Measurements from ENCODE around the gene CNKSR3. TPM values are rescaled to one million over a fixed set of nuclear protein-coding genes. Genes with fewer than 3 reads are reported as not detected.

CNKSR3 gene
- total and polyA plus RNA-seq, 12 donors: 4.2 to 42.2 (median 24.1) TPM

DNA sequence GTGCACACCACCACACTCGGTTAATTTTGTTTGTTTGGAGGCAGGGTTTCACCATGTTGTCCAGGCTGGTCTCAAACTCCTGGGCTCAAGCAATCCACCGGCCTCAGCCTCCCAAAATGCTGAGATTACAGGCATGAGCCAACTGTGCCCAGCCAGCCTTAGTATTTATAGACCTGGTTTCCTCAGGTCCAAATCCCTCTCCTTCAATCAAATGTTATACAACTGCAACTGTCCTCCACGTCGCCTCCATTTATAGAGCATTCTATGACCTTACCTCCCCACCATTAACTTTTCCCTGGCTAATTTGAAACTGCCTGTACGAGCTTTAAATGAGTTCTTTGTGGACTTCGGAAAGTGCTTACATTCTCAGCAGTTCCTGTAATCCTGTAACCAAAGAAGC is 114.6 kb downstream of the CNKSR3 start:
- Histone ChIP-seq H3K36me3 (peaks cover 0 to 7% (median under 1%) of the 10 kb centered on the region in 9 donors), H3K27me3 (no peaks in the 10 kb centered on the region), H3K4me3 (no peak overlapping the region), H3K9me3 (no peaks in the 10 kb centered on the region), H3K4me1 (peaks cover 0 to 5% (median 0%) of the 10 kb centered on the region in 9 donors), H3K27ac (peak overlapping the region in 1 of 10 donors; percentile 15)
- DNase-seq: no peak
- 82 to 90% methylated on average over 6 of the region's 6 CpGs for WGBS, 2 donors
- TF ChIP-seq, protein P1, sequence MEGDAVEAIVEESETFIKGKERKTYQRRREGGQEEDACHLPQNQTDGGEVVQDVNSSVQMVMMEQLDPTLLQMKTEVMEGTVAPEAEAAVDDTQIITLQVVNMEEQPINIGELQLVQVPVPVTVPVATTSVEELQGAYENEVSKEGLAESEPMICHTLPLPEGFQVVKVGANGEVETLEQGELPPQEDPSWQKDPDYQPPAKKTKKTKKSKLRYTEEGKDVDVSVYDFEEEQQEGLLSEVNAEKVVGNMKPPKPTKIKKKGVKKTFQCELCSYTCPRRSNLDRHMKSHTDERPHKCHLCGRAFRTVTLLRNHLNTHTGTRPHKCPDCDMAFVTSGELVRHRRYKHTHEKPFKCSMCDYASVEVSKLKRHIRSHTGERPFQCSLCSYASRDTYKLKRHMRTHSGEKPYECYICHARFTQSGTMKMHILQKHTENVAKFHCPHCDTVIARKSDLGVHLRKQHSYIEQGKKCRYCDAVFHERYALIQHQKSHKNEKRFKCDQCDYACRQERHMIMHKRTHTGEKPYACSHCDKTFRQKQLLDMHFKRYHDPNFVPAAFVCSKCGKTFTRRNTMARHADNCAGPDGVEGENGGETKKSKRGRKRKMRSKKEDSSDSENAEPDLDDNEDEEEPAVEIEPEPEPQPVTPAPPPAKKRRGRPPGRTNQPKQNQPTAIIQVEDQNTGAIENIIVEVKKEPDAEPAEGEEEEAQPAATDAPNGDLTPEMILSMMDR (IDR thresholded peaks at IDR 0.05): no peak
- peak in 2 of 8 donors; percentile 27 to 59 for ATAC-seq
- intact Hi-C loops (cut with DNase I): no loop called here

GRCh38 chr6:154395316-154395715 is 115.2 kb downstream of the CNKSR3 start:
- peaks cover 0 to 5% (median 0%) of the 10 kb centered on the region in 9 donors for H3K4me1 ChIP-seq
- H3K9me3 ChIP-seq: no peaks in the 10 kb centered on the region
- intact Hi-C loops (cut with DNase I): no loop called here
- no peak overlapping the region for H3K4me3 ChIP-seq
- TF ChIP-seq, protein P1 (IDR thresholded peaks at IDR 0.05): no peak
- no peaks in the 10 kb centered on the region for H3K27me3 ChIP-seq
- DNase-seq (no peak), ATAC-seq (no peak)
- no peak overlapping the region for H3K27ac ChIP-seq
- peaks cover 0 to 5% (median 0%) of the 10 kb centered on the region in 9 donors for H3K36me3 ChIP-seq

GRCh38 chr6:154394571-154394970 is 115.9 kb downstream of the CNKSR3 start:
- no peak overlapping the region for H3K4me3 ChIP-seq
- H3K27ac ChIP-seq: no peak overlapping the region
- WGBS, 2 donors: 63 to 69% methylated on average over 3 of the region's 3 CpGs
- no peaks in the 10 kb centered on the region for H3K27me3 ChIP-seq
- DNase-seq (no peak), ATAC-seq (no peak)
- intact Hi-C loops (cut with DNase I): no loop called here
- H3K36me3 ChIP-seq: peaks cover 0 to 5% (median 0%) of the 10 kb centered on the region in 9 donors
- H3K9me3 ChIP-seq: peaks cover 0 to 2% (median 0%) of the 10 kb centered on the region in 11 donors
- peaks cover 0 to 5% (median 0%) of the 10 kb centered on the region in 9 donors for H3K4me1 ChIP-seq
- TF ChIP-seq, protein P1 (IDR thresholded peaks at IDR 0.05): no peak

- Histone ChIP-seq H3K36me3 (no peaks in the 10 kb centered on the region), H3K4me3 (no peak overlapping the region), H3K27ac (no peak overlapping the region), H3K9me3 (peaks cover 0 to 9% (median 0%) of the 10 kb centered on the region in 11 donors), H3K27me3 (no peaks in the 10 kb centered on the region), H3K4me1 (peaks cover 0 to 5% (median 0%) of the 10 kb centered on the region in 9 donors)
- ATAC-seq: no peak
- 97 to 98% methylated on average over 1 of the region's 1 CpG for whole genome bisulfite sequencing, 2 donors
- intact Hi-C loops (cut with DNase I): no loop called here
- no peak for DNase-seq
- TF ChIP-seq, protein P1 (IDR thresholded peaks at IDR 0.05): no peak
Observed at GRCh38 chr6:154390034-154390433, 120.5 kb downstream of the CNKSR3 start.

Measured in heart right ventricle (tissue), 16 donors.